ENCODE results near the gene SDK1. TPM values are rescaled to one million over a fixed set of nuclear protein-coding genes. Genes with fewer than 3 reads are reported as not detected.

Gene SDK1
- total RNA-seq, 2 experiments from 2014 or later: 0.25 to 0.78 TPM

DNA sequence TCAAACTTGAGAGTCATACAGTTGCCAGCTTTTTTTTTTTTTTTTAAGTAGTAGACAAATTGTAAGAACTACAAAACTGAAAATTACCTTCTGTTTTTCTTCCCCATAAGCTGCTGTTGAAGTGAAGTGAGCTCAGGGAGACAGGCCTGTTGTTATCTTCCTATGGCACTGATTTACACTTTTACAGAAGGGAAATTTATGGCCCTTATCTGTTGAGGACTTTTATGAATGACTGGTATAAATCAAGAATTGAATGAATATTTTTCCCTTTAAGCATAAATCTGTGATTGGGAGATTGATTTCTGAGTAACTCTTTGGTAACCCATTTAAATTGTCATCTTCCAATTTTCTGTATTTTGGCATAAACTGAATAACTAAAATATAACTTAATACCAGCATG, 124.0 kb downstream of the SDK1 start:
- H3K27ac Mint-ChIP-seq: no peak overlapping the region
- H3K9me3 Mint-ChIP-seq: peaks cover 6% of the 10 kb centered on the region
- no peak for DNase-seq
- TF ChIP-seq, protein P1, sequence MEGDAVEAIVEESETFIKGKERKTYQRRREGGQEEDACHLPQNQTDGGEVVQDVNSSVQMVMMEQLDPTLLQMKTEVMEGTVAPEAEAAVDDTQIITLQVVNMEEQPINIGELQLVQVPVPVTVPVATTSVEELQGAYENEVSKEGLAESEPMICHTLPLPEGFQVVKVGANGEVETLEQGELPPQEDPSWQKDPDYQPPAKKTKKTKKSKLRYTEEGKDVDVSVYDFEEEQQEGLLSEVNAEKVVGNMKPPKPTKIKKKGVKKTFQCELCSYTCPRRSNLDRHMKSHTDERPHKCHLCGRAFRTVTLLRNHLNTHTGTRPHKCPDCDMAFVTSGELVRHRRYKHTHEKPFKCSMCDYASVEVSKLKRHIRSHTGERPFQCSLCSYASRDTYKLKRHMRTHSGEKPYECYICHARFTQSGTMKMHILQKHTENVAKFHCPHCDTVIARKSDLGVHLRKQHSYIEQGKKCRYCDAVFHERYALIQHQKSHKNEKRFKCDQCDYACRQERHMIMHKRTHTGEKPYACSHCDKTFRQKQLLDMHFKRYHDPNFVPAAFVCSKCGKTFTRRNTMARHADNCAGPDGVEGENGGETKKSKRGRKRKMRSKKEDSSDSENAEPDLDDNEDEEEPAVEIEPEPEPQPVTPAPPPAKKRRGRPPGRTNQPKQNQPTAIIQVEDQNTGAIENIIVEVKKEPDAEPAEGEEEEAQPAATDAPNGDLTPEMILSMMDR (IDR thresholded peaks at IDR 0.05): no peak
- peaks cover 3% of the 10 kb centered on the region for H3K36me3 Mint-ChIP-seq (ENCODE audit: low read depth)
- no peak for ATAC-seq
- CTCF ChIA-PET: no interaction called here
- H3K4me3 Mint-ChIP-seq: no peak overlapping the region
- intact Hi-C loops (cut with micrococcal nuclease): no loop called here
- H3K27me3 Mint-ChIP-seq: no peaks in the 10 kb centered on the region
- no peaks in the 10 kb centered on the region for H3K4me1 Mint-ChIP-seq (ENCODE audit: low read depth)
- POLR2A ChIA-PET: no interaction called here

DNA sequence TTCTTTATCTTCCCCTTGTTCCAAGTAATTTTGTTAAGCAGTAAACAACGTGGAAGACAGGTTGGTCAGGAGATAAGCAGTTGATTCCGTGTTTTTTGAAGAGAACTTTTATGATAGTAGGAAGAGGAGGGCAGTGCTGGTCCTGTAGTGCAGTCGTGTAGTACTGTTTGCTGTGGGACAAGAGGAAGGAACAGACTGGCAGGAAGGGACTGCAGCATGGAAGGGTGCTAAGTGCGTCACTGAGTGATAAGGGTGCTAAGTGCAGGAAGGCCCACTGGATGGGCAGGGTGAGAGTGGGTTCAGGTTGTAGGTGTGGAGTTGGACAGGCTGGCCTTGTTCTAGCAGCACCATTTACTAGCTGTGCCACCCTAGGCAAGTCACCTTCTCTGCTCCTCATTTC, 125.0 kb downstream of the SDK1 start:
- ATAC-seq (no peak), DNase-seq (no peak)
- Mint-ChIP-seq H3K27me3 (no peaks in the 10 kb centered on the region), H3K27ac (no peak overlapping the region), H3K36me3 (ENCODE audit: low read depth) (peaks cover 3% of the 10 kb centered on the region), H3K4me1 (ENCODE audit: low read depth) (no peaks in the 10 kb centered on the region), H3K9me3 (peaks cover 6% of the 10 kb centered on the region), H3K4me3 (no peak overlapping the region)
- TF ChIP-seq, protein P1 (IDR thresholded peaks at IDR 0.05): no peak
- ChIA-PET POLR2A (no interaction called here), CTCF (no interaction called here)
- intact Hi-C loops (cut with micrococcal nuclease): no loop called here

DNA sequence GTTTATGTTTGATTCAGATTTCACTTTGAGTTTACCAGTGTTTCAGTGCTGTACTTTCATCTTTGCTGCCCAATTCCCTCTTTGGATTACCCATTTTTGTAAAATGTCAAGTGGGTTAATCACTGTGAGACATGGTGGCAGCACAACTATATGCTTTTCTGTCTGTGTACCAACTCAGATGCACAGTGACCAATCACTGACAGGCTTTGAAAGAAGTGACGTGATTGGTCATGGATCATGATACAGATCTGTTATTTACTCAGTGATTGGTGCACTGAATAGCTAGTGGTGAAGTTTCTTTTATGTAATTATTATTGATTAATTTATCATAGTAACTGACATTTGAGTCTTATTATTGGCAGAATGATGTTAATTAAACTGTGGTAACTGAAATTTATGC, 126.9 kb downstream of the SDK1 start:
- CTCF ChIA-PET: interaction anchor here (0.7 kb wide), 1 partner anchor 180 kb away, joined by 3 read pairs; no protein-coding TSS in a partner anchor
- TF ChIP-seq, protein P1 (IDR thresholded peaks at IDR 0.05): no peak
- Mint-ChIP-seq H3K4me1 (ENCODE audit: low read depth) (no peaks in the 10 kb centered on the region), H3K9me3 (no peaks in the 10 kb centered on the region), H3K27me3 (no peaks in the 10 kb centered on the region), H3K4me3 (no peak overlapping the region), H3K27ac (no peak overlapping the region), H3K36me3 (ENCODE audit: low read depth) (no peaks in the 10 kb centered on the region)
- intact Hi-C loops (cut with micrococcal nuclease): no loop called here
- DNase-seq (peak; percentile 4), ATAC-seq (no peak)
- POLR2A ChIA-PET: no interaction called here

DNA sequence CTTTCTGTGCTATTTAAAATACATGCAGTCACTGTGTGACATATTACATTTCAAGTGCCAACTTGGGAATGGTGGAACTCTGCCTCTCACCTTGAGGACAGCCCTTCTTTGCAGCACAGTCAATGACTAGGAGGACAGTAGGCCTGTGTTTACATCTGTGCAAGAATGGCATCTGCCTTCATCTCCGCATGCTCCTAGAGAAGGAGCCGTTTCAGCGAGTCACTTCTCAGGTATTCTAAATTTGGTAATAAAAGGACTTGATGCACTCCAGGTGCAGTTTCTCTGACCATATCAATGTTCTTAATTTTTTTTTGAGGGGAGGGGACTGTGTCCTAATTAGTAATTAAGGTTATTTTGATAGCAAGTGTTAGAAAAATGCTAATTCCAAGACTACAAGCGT, 128.9 kb downstream of the SDK1 start:
- Mint-ChIP-seq H3K27me3 (no peaks in the 10 kb centered on the region), H3K4me3 (no peak overlapping the region), H3K4me1 (ENCODE audit: low read depth) (no peaks in the 10 kb centered on the region), H3K36me3 (ENCODE audit: low read depth) (no peaks in the 10 kb centered on the region), H3K9me3 (no peaks in the 10 kb centered on the region), H3K27ac (no peak overlapping the region)
- TF ChIP-seq, protein P1 (IDR thresholded peaks at IDR 0.05): no peak
- POLR2A ChIA-PET: interaction anchor here (0.9 kb wide), 1 partner anchor 52 kb away, joined by 3 read pairs; no protein-coding TSS in a partner anchor
- intact Hi-C loops (cut with micrococcal nuclease): no loop called here
- CTCF ChIA-PET: no interaction called here
- ATAC-seq (no peak), DNase-seq (no peak)

DNA sequence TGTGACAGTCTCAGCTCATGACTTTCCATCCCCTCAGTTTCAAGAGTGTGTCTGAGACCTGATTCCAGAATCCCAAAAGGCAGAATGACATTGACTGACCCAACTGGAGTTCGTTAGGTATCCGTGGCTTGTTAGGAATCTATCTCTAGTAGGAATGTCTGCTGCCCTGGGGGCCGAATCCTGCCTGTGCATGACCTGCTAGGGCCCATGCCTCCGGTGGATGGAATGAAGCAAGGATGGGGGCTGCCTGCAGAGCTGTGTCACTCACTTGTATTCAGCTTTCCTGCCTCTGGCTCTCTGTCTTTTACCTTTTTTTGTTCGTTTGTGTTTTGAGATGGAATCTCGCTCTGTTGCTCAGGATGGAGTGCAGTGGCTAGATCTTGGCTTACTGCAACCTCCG, 129.5 kb downstream of the SDK1 start:
- DNase-seq: no peak
- intact Hi-C loops (cut with micrococcal nuclease): no loop called here
- no peak for ATAC-seq
- TF ChIP-seq, protein P1 (IDR thresholded peaks at IDR 0.05): no peak
- Mint-ChIP-seq H3K4me1 (ENCODE audit: low read depth) (no peaks in the 10 kb centered on the region), H3K9me3 (no peaks in the 10 kb centered on the region), H3K27ac (no peak overlapping the region), H3K4me3 (no peak overlapping the region), H3K36me3 (ENCODE audit: low read depth) (no peaks in the 10 kb centered on the region), H3K27me3 (peaks cover under 1% of the 10 kb centered on the region)
- POLR2A ChIA-PET: interaction anchor here (0.9 kb wide), 1 partner anchor 52 kb away, joined by 3 read pairs; no protein-coding TSS in a partner anchor
- CTCF ChIA-PET: no interaction called here

All from activated CD8-positive, alpha-beta T cell treated with anti-CD3 and anti-CD28 coated beads for 36 hours (primary cell).